HT1080 (cell line): Measurements from ENCODE around the gene MYMX. TPM values are rescaled to one million over a fixed set of nuclear protein-coding genes. Genes with fewer than 3 reads are reported as not detected.

Experiments
- DNase-seq: peaks from one replicate; pipeline ENCODE4 v3.0.0-alpha.2; 2015; ENCODE audit warnings: low read depth
- total RNA-seq: library from RNA; depleted of rRNA; stranded (reverse); fragments of >200 nt; shearing (Covaris generic); gene quantifications from 2 replicates; pipeline ENCODE4 v1.2.3, GENCODE V29; 2014

MYMX gene
- total RNA-seq, 1 experiment from 2014 or later = not detected

DNA sequence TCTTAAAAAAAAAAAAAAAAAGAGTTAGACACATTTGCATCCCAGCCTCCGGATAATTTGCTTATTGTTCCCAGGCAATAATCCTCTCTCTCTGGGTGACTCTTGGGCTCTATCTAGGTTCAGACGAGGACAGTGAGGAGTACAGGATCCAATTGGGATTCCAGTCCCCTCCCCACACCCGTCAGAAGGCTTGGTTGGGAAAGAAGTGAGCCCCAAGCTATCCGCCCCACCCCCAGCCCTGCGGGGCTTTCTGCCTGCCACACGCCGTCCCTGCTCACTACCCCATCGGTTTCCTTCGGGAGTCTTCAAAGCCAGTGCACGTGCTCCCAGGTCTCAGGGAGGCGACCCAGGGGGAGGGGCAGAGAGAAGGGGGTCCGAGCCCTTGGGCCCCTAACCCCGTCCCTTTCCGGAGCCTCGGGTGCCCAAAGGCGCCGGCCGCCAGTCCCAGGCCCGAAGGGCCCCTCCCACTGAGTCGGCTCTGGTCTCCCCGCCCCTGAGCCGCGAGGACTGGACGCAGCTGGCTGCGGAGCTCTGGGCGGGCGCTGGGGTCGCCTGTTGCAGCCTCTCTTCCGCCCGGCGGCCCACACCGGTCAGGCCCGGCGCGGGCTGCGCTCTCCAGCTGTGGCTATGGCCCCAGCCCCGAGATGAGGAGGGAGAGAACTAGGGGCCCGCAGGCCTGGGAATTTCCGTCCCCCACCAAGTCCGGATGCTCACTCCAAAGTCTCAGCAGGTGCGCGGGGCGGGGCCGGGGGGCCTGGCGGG is 2.5 kb downstream of the MYMX start:
- DNase-seq = no peak

- no peak for DNase-seq
Measured at GRCh38 chr6:44219815-44220784, 3.4 kb downstream of the MYMX start.

GRCh38 chr6:44220913-44221290 is 4.2 kb downstream of the MYMX start:
- DNase-seq = no peak

- peak; percentile 93 for DNase-seq
Measured at GRCh38 chr6:44221291-44221960, 4.7 kb downstream of the MYMX start.

DNA sequence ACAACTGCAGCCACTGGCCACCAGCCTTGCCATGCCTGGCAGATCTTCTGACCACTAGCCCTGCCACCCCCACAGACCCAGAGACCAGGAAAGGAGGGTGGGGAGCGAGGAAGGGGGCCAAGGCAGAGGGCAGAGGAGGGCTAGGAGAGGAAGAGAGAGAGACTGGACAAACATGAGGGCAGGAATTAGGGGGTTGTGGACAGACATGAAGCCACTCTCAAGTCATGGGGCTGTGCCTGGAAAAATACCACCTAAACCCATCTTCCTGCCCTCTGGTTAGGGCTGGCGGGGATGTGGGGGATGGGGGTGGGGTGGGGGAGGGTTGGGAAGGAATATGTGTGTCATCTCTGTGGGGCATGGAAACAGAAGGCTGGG is 5.2 kb downstream of the MYMX start:
- DNase-seq = no peak

DNA sequence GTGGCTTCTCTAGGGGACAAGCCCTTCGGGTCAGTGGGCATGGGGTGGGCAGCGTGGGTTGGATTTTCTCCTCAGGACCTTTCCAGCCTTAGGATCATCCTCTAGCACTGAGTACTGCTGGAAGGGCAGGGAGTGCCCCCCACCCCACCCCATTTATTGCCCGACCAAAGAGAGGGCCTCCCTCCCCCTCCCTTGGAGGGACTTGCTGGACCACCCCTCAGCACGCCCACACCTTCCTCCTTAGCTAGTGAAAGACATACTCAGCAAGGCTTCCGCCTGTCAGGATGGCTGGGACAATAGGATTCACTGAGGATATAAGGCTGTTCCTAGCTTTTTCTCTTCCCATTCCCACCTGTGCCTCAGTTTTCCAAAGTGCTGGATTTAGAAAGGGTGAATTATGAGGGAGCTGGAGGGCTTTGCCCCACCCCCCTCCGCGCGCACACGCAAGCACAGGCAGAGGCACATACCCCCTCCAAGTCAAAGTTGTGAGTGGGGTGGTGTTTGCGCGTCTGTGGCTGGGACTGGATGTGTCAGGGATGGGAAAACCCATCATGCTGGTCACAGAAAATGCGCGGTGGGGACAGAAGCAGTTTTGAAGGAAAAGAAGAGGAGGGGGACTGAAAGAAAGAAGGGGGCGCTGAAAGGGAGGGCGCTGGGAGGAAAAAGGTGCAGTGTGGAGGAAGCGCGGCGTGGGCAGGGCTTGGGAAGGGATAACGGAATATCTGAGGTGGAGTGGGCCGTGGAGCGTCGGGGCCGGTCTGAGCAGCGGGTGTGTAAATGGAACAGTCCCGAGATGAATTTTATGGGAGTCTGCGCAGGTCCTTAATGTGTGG is 6.0 kb downstream of the MYMX start:
- peak; percentile 27 for DNase-seq

GRCh38 chr6:44223319-44224028 is 6.7 kb downstream of the MYMX start, which contains the start of gene SLC29A1:
SLC29A1 (plus strand) TSS chr6:44223595; CDS start chr6:44227314, 3,719 bp downstream.
- DNase-seq = peak; percentile 54

DNA sequence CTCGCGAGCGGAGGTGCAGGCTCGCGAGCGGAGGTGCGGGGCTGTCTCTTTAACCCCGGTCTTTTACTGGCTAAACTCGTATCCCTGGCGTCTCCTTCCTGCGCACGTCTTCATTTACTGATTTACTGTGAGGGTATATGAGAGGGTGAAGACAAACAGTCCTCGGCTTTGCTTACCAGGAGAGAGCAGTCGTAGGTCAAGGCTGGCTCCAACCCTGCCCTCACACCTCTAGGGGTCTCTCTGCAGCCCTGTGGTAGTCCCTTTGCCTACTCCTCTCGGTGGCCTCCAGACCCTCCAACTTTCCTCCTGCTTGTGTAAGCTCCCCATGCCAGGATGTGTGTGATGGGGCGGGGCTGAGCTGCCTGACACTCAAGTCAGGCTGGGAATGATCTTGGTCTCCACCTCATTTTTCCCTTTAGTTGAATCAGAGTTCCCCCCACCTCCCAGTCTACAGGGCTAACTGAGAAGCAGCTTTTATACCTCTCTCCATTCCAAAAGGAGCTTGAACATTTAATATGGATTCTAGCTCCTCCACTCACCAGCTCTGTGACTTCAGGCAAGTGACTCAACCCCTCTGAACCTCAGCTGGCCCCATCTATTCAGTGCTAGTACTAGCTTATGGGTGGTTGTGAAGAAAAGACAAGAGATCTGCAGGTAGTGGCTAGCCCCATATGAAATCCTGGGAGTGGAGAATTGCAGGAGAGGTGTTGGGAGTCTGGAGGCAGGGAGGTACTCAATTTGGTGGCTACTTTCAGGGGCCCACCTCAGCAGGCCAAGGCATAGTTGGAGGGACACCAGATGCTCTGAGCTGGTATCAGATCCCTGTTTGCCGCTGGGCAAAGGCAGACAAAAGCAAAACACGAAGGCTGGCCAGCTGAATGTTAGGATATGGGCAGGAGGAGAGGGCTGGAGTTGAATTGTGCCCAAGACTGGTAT is 7.6 kb downstream of the MYMX start:
- DNase-seq = peak; percentile 63

GRCh38 chr6:44224965-44225305 is 8.2 kb downstream of the MYMX start:
- no peak for DNase-seq

DNA sequence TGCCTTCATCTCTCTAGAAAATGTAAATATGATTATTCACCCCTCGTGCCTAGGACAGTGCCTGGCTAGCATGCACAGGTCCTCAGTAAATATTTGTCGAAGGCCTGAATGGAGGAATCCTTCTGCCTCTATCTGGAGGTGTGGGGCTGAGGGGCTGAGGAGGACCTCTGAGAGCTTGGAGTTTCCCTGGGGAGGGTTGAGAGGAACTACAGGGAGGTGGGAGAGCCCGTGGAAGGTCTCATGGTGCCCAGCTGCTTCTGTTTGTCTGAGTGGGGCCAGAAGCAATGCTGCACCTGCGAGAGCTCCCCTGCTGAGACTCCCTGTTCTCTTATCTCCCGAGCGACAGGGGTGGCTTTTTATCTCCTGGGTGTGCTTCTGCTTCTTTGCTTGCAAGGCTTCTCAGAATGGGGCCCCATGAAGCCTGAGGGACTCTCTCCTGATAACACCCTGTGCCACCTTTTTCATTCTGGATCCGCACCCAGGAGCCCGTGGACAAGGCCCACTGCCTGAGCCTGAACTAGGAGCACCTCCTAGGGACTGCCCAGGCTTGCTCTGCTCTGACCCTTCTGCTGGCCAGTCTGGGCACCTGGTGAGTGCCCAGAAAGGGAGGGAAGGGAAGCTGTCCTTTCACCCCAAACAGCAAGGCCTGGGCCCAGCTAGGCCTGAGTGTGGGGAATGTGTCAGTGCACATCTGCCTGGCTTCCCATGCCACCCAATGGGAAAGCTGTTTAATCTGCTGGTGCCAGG is 9.0 kb downstream of the MYMX start:
- DNase-seq = no peak

DNA sequence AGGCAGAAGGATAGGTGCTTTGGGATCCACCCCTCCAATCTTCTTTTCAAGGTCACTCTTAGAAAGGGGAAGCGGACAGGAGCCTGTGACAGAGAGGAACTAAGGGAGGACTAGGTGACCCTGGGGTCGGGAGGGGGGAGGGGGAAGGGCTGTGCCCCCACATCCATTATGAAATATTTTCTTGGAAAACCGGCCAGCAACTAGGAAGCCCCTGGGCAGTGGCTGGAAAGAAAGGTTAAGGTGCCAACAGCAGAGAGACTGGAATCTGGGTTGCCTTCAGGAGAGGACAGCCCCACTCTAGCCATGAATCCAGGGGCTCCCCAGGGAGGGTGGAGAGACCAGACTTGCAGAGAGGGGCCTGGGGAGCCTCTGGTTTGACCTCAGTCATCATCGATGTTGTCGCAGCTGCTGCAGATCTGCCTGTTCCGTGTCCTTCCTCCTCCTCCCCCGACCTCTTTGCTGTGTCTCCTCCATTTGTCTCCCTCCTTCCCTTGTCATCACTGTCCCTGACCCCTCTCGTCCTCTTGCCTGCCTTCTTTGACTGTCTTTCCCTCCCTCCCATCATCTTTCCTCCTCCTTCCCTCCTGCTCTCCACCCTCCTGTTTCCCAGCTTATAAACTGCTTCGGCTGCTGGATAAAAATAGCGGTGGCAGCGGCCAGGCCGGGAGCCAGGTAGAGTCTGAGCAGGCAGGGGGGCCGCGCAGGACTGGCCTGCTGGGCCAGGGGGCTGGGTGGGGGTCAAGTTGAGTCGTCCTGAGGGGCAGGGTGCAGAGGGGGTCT is 9.8 kb downstream of the MYMX start:
- no peak for DNase-seq

DNA sequence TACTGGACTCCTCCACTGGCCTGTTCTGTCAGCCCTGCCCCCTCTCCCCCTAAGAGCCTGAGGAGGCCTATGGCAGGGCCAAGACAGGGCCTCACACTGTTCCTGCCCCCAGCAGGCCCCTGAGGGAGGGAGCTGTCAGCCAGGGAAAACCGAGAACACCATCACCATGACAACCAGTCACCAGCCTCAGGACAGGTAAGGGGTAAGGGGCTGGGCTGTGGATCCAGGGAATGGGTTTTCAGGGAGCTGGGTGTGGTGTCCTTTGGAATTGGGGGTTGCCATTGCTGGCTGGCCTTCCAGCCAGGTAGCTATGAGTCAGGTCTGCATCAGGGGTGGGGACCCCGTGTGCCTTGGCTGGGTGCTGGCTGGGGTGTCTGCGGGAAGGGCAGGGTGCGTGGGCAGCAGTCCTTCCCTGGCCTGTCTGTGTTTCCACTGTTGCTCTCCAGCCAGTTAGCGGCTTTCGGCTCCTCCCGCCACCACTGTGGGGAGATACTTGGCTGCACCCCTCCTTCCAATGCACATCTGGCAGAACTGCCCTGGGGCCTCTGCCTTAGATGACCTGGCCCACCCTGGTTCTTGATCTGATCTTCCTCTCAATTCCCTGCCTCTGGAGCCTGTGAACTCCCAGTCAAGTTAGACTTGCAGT is 10.5 kb downstream of the MYMX start:
- no peak for DNase-seq

GRCh38 chr6:44228031-44228430 is 11.3 kb downstream of the MYMX start:
- DNase-seq = no peak

GRCh38 chr6:44228433-44228832 is 11.7 kb downstream of the MYMX start:
- DNase-seq = no peak

DNA sequence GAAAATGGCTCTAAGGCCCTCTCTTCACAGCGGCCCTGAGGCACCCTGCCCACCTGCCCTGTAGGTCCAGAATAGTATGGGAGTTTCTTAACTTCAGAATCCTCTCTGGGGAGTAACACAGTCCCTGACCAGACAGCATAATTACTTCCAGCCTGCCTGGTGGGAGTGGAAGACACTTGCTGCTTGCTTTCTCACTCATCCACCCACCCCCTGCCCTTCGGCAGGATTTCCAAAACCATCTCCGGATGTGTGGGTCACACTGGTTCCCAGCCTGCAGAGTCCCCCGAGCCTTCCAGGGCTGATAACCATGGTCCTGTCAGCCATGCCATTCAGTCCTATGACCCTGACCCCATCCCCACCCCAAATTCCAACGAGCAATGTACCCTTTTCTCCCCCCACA is 12.1 kb downstream of the MYMX start:
- no peak for DNase-seq

DNA sequence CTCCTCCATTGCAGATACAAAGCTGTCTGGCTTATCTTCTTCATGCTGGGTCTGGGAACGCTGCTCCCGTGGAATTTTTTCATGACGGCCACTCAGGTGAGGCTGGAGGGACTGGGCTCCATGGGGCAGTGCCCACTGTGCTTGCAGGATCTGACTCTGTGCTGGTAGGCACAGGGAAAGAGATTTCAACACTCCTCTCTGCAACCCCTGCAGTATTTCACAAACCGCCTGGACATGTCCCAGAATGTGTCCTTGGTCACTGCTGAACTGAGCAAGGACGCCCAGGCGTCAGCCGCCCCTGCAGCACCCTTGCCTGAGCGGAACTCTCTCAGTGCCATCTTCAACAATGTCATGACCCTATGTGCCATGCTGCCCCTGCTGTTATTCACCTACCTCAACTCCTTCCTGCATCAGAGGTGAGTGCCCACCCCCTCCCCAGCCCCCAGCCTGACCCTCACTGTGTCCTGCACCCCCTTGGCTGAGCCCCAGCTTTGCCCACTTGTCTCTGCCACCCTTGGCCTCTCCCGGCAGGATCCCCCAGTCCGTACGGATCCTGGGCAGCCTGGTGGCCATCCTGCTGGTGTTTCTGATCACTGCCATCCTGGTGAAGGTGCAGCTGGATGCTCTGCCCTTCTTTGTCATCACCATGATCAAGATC is 12.8 kb downstream of the MYMX start:
- DNase-seq = no peak
